C4-2B (cell line): Measurements from ENCODE around the gene PHKB.

Experiments
- H3K27ac ChIP-seq: fragments of 450-650 bp; 2 replicates; pipeline ENCODE4 v1.5.1; 2017
- ZFX ChIP-seq: fragments of 450-650 bp; IDR thresholded peaks from 2 replicates; pipeline ENCODE4 v1.6.1; 2017
- TF ChIP-seq, protein P1 (sequence below): fragments of 450-650 bp; conservative IDR thresholded peaks from 2 replicates; pipeline ENCODE4 v1.5.1; 2017; ENCODE audit warnings: mild to moderate bottlenecking

Gene PHKB

DNA sequence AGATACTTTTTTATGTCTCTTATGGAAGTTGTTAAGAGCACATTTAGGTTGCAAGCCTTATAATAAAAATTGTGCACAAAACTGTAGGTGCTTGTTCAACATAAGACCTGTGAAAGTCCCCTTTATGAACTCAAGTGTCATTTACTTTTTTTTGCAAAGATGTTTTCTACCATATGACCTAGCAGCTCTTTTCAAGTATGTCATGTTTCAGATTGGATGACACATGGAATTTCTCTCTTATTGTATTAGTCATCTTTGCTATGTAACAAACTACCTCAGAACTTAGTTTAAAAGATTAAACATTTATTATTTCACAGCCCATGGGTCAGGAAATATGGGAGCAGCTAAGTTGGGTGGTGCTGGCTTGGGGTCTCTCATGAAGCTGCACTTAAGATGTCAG lies 57.9 kb downstream of the PHKB start:
- no peak overlapping the region for H3K27ac ChIP-seq
- TF ChIP-seq, protein P1, sequence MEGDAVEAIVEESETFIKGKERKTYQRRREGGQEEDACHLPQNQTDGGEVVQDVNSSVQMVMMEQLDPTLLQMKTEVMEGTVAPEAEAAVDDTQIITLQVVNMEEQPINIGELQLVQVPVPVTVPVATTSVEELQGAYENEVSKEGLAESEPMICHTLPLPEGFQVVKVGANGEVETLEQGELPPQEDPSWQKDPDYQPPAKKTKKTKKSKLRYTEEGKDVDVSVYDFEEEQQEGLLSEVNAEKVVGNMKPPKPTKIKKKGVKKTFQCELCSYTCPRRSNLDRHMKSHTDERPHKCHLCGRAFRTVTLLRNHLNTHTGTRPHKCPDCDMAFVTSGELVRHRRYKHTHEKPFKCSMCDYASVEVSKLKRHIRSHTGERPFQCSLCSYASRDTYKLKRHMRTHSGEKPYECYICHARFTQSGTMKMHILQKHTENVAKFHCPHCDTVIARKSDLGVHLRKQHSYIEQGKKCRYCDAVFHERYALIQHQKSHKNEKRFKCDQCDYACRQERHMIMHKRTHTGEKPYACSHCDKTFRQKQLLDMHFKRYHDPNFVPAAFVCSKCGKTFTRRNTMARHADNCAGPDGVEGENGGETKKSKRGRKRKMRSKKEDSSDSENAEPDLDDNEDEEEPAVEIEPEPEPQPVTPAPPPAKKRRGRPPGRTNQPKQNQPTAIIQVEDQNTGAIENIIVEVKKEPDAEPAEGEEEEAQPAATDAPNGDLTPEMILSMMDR, result no peak
- no peak for TF ChIP-seq ZFX

DNA sequence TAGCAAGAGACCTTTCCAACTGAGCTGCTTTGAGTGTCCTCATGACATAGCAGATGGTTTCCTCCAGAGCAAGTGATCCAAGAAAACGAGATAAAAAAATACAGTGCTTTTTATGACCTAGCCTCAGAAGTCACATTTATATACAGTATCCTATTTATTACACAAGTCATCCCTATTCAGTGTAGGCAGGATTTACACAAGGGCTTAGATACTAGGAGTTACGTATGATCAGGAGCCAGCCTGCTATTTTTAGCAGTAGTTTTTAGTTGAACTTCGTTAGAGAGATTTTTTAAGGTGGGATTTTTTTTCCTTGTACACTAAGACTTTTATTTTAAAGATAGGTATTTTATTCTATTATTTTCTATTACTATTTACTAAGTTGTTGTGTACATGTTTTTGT lies 58.4 kb downstream of the PHKB start:
- TF ChIP-seq, protein P1, result no peak
- no peak for TF ChIP-seq ZFX
- no peak overlapping the region for H3K27ac ChIP-seq

DNA sequence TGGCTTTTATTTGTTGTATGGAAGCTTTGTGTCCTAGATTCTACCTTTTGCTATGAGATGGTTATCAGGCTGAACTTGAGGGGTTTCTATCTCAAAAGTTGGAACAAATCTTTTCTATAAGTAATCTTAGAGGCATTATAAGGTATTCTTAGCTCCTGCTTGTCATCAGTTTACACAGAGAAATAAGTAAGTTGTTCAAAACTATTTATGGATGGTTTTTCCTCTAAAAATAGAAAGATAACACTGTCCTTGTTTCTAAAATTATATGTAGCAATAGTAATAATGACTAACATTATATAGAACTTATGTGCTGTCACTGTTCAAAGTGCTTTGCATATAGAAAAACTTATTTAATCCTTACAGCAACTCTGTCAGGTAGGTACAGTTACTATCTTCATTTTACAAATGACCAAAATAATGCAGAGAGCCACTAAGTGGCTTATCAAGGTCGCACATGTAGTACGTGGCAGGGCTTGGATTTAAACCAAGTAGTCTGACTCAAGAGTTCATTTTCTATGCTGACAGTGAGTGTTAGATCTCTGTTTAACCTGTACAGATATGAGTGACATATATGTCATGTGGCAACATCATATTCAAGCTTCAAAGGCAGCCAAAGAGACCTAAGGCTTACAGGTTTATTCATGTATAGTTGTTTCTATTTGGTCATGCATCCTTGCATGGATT lies 59.0 kb downstream of the PHKB start:
- no peak overlapping the region for H3K27ac ChIP-seq
- TF ChIP-seq ZFX, result no peak
- TF ChIP-seq, protein P1, result no peak

DNA sequence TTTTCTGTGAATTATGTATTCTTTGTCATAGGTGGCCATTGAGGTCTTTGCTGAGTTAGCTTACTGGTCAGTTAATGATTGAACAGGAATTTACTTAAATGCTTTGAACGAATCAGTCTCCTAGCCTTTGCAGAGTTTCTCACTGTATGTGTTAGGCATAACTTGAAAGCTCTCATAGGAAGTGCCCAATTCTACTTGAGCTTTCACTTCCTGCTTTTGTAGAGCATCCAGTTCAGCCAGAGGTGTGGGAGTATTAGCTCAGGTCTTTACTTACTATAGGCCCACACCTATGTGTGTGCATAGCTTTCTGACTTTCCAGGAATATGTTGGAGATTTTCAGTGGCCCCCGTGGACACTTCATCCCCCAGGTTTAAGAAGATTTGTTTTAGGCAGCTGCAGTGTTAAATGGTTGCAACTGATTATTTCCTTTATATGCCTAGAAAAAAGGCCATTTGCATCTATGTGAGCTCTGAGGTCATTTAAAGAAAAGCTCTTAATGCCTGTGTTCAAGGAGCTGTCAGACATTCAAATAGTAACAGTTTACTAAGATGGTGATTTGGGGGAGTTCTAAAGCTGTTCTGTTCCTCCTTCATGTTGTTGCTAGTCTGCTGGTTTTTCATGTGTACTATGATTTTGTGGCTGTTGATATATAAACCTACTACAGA lies 62.3 kb downstream of the PHKB start:
- H3K27ac ChIP-seq, result no peak overlapping the region
- TF ChIP-seq ZFX, result no peak
- TF ChIP-seq, protein P1, result no peak

DNA sequence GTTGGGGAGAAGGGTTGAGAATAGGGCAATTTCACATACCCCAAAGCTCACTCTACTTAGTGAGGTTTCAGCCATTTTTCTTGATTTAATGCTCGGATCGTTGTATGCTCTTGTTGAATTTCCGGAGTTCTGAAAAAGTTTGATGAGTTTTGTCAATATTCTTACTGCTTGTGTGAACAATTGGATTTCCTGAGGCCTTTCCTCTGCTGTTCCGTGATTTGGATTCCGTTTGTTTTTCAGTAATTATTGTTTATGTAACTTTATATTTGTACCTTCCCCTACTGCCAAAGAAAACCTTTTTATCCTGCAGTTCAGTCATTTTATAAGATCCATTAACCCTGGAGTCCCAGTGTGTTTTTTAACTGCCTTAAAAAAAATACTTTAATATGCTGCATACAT lies 62.9 kb downstream of the PHKB start:
- no peak overlapping the region for H3K27ac ChIP-seq
- TF ChIP-seq, protein P1, result no peak
- no peak for TF ChIP-seq ZFX

DNA sequence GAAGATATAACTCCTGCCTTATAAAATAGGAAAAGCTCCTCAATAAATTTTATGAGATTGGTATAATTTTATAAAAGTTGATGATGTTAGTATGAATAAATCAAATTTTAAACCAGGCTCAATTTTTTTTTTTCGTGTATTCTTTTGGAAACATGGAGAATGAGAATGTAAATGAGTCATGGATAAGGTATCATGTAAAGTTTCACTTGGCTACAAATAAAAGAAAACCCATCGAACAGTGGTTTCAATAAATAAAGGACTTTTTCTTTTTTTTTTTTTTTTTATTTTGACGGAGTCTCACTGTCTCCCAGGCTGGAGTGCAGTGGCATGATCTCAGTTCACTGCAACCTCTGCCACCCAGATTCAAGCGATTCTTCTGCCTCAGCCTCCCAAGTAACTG lies 67.3 kb downstream of the PHKB start:
- TF ChIP-seq, protein P1, result no peak
- no peak for TF ChIP-seq ZFX
- H3K27ac ChIP-seq, result no peak overlapping the region

DNA sequence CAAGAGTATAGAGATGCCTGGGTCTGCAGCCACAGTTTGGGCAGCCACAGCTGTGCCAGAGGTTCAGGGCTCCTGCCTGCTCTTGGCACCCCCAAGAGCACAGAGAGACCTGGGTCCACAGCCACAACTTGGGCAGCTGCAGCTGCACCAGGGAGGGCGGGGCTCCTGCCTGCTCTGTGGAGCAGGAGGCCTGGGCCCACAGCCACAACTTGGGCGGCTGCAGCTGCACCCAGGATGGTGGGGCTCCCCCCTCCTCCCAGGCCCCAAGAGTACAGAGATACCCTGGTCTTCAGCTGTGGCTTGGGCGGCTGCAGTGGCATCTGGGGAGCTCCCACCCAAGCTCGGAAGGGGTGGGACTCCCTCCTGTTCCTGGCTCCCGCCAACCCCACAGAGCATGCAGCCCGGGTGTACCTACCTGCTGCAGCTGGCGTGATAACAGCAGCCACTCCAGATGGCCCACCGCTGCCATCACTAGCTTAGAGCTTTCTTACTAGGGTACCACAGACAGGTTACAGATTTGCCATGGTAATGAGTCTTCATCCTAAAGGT lies 72.7 kb downstream of the PHKB start:
- TF ChIP-seq ZFX, result no peak
- TF ChIP-seq, protein P1, result no peak

More for the DNA sequence above, 72.7 kb downstream of the PHKB start:
- no peak overlapping the region for H3K27ac ChIP-seq
